COLO829 (cell line): ENCODE data around the gene MYPN.
"Not testable (repeated sequence)": the region's sequence is repeated elsewhere in the genome, so short reads cannot be mapped to it uniquely, and the experiment has no call there.

Experiments used
- DNase-seq: peaks from one replicate; pipeline ENCODE4 v3.0.0; 2012; ENCODE audit warnings: low spot score

MYPN gene, protein sequence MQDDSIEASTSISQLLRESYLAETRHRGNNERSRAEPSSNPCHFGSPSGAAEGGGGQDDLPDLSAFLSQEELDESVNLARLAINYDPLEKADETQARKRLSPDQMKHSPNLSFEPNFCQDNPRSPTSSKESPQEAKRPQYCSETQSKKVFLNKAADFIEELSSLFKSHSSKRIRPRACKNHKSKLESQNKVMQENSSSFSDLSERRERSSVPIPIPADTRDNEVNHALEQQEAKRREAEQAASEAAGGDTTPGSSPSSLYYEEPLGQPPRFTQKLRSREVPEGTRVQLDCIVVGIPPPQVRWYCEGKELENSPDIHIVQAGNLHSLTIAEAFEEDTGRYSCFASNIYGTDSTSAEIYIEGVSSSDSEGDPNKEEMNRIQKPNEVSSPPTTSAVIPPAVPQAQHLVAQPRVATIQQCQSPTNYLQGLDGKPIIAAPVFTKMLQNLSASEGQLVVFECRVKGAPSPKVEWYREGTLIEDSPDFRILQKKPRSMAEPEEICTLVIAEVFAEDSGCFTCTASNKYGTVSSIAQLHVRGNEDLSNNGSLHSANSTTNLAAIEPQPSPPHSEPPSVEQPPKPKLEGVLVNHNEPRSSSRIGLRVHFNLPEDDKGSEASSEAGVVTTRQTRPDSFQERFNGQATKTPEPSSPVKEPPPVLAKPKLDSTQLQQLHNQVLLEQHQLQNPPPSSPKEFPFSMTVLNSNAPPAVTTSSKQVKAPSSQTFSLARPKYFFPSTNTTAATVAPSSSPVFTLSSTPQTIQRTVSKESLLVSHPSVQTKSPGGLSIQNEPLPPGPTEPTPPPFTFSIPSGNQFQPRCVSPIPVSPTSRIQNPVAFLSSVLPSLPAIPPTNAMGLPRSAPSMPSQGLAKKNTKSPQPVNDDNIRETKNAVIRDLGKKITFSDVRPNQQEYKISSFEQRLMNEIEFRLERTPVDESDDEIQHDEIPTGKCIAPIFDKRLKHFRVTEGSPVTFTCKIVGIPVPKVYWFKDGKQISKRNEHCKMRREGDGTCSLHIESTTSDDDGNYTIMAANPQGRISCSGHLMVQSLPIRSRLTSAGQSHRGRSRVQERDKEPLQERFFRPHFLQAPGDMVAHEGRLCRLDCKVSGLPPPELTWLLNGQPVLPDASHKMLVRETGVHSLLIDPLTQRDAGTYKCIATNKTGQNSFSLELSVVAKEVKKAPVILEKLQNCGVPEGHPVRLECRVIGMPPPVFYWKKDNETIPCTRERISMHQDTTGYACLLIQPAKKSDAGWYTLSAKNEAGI (N-terminal part only)

DNA sequence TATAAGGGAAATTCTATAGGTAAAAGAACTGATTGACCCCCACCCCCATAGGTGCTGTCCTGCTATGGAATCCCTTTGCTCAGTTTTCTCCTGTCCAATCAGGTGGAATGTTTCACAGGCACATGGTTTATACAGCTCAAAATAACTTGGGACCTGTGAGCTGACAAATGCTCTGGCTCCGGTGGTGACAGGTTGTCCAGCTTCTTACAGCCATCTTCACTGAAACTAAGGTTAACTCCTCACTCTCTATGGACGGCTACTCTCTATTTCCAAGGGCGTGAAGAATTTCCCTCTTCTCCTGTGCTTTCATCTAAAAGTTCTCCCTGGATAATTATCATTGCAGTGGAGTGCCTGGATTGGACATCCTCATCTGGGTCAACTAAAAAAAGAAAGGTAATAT is at the start of gene MYPN:
MYPN (plus strand) TSS at position 158 of the 400 bp plus-strand sequence. CDS start 11,951 bp downstream, outside the sequence.
- no peak for DNase-seq

DNA sequence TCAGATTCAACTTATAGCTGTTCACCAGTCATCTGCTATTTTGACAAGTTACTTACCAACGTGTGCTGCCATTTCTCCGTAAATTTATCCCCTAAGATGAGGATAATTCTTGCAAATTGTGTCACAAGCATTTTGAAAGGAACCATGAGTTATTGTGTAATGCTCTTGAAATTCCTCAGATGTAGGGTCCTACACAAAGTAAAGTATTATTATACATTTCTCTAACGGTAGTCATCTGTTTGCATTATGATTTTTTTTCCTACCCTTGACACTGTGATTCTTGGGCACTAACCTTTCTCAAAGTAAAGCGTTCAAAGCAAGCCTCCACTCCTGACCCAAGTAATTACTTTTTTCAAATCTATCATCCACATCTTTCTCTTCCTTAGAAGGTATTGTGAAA is 42.3 kb upstream of the MYPN start:
- no peak for DNase-seq

DNA sequence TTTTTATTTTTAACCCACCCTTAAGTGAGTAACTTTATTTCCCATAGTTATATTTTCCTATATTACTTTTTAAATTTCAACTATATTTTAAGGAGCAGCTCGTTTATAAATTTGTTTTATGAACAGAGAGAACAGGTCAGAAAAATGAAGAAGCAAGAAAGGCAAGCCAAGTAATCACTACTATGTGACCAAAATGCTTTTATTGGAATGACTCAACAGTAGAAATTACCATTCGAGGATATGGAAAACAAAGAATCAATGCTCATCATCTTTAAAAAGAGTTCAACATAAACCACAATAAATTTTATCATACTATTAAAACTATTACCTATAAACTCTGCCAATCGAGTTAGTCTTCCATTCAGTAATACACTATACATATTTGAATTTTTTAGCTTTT is 41.8 kb upstream of the MYPN start:
- DNase-seq, result no peak

DNA sequence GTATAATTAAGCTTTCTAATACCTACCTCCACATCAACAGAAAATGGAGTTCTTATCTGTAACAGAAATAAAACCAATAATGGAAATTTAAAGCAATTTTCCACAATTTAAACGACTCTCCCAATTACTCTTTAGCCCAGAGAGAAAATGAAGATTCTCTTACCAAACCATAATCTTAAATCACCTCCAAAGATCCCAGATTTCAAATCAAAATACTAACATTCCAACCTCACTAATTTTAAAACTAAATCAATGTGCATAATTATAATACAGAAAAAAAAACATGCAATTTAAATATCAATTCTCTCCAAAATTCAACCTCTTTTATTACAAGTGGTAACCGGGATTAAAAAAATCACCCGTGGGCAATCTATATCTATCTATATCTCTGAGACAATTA is 35.7 kb upstream of the MYPN start:
- no peak for DNase-seq

DNA sequence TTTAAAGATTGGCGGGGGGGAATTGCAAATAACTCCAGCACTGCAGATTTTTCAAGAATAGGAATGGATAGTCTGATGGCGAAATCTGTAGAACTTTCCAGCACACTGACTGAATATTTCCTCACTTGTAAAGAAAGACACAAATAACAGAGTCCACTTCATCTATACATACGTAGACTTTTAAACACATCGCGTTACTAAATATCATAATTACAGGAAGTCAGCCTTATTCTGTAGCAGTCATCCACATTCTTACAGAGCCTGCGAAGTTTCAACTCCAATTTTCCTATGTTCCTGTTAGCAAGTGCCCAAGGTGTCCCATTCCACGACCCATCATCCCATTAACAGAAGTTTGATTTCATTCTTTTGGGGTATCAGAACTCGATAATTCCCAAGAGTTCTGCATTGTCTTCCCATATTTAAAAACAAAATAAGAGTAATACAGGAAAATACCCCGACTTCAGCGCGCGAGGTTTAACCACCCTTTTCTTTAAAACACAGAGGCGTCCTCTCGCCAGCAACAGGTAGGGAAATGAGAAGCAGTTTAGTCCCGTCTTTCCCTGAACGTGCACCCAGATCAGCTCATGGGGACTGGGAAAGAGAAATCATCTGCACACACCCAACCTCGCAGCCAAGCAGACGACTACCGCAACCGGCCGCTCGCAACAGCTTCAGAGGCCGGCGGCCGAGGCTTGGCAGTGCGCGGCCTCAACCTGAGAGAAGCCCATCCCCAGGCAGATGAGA is 35.1 kb upstream of the MYPN start:
- no peak for DNase-seq

DNA sequence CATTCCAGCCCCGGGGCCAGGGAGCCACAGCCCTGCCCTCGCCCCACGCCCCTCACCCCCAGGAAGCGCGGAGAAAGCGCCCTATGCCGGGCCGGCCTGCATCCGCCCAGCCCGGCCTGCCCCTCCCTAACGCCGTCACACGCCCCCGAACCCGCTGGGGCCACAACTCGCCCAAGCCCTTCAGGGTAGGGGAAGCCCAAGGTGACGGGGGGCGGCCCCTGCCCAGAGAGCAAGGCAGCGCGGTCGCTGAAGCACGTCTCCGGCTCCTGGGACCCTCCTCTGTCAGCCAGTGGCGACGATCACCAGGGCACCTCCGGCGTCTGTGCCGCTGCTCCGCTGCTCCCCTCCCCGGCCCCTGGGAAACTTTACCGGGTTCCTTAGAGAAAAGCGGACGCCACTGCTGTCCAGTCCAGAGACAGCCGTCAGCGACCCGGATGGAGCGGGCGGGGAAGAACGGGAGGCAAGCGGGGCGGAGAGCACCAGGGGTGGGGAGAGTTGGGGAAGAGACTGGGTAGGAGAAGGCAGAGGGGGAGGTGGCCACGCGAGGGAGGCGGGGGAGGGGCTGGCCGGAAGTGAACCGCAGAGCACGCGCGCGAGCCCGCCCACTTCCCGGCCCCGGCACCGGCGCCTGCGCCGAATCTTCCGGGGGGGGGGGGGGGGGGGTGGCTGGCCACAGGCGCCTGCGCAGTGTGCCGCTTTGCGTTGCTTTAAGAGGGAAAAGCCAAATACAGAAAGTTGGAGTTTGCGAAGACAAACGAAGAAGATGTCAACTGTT is 34.3 kb upstream of the MYPN start, which contains the start of gene HERC4:
HERC4 (minus strand) TSS at position 509 of the 775 bp plus-strand sequence. CDS start 2,175 bp downstream, outside the sequence.
- peak; percentile 73 for DNase-seq

DNA sequence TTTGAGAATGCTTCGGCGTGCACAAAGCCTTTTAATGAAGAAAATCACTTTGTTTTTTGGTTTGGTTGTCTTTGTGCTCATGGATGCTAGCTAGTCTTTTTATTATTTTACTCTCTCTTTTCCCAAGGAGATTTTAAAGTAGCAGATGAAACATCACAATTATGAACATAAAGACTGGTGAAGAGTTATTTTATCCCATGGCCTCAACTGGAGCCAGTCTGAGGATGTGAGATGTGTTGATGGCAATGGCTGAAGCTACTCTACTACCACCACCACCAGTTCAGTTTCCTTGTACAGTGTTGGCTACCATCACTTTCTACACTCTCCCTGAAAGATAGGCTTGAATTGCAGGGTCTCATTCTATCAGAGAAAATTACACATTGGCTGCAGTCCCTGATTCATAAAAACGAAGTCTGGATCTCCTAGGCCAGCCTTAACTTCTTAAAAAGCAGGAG is 33.7 kb upstream of the MYPN start:
- no peak for DNase-seq

DNA sequence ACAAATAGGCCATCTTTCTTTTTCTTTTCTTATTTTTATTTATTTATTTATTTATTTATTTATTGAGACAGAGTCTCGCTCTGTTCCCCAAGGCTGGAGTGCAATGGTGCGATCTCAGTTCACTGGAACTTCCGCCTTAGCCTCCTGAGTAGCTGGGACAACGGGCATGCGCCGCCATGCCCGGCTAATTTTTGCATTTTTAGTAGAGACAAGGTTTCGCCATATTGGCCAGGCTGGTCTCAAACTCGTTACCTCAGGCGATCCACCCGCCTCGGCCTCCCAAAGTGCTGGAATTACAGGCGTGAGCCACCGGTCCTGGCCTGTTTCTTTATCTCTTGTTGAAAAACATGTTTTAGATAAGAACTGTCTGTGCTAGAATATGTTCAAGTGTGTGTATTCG is 33.2 kb upstream of the MYPN start:
- not testable (repeated sequence) for DNase-seq

DNA sequence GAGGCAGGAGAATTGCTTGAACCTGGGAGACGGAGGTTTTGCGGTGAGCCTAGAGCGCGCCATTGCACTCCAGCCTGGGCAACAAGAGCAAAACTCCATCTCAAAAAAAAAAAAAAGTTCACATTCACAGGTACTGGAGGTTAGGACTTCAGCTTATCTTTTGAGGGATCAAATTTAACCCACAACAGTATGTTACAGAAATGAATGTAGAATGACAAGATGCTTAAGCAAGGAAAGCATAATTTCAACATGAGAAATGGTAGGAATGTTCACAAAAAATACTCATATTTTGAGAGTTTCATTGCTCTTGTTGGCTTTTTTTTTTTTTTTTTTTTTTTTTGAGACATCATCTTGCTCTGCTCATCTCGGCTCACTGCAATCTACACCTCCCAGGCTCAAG is 32.3 kb upstream of the MYPN start:
- no peak for DNase-seq

DNA sequence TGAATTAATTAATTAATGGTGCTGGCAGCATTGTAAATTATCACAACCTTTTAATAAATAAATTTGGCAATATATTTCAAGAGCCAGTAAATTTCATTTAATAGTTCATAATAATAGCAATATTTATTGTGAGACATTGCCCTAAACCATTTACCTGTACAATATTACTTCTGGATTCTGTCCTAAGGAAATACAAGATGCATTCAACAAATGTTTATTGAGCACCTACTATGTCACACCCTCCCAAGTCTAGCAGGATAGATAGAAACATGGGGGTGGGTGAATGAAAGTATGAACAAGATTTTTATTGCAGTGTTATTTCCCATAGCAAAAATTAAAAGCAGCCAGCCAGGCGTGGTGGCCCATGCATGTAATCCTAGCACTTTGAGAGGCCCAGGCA is 29.9 kb upstream of the MYPN start:
- no peak for DNase-seq

DNA sequence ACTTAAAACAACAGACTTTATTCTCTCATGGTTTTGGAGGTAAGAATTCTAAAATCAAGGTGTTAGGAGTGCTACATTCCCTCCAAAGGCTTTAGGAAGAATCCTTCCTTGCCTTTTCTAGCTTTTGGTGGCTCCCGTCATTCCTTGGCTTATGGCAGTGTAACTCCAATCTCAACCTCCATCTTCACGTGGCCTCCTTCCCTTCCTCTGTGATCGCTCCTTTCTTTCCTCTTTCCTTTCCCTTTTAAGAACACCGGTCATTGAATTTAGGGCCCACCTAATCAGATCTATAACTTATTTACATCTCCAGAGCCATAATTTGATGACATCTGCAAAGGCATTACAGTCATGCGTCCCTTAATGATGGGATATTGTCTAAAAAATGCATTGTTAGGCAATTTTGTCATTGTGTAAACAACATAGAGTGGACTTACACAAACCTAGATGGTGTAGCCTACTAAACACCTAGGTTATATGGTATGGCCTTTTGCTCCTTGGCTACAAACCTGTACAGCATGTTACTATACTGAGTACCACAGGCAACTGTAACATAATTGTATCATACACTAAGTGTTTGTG is 28.3 kb upstream of the MYPN start:
- DNase-seq, result no peak

DNA sequence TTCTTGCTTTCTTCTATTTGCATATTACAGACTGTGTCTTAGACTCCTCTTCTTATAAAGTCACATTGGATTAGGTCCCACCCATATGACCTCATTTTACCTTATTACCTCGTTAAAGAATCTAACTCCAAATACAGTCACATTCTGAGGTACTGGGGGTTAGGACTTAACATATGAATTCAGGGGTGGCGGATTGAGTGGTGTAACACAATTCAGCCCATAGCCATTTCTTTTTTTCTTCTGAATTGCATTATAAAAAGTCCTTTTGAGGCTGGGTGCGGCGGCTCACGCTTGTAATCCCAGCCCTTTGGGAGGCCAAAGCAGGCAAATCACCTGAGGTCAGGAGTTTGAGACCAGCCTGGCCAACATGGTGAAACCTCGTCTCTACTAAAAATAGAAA is 27.4 kb upstream of the MYPN start:
- DNase-seq, result no peak

DNA sequence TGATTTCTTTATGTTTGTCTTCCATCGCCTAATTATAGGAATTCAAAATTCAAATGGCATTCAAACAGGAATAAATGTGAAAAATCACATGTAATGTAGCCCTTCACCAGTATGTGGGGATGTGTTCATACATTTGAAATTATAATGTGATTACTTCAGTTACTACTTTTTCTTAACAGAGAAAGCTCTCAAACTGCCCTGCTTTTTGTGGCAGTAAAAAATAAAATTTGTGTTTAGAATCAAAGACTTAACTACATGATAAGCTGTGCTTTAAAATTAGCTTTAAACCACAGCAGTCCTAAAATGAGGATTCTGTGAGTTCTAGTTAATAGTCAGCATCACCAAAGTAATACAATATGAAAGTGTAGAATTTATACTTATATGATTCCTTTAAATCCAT is 26.4 kb upstream of the MYPN start:
- DNase-seq, result peak; percentile 17

DNA sequence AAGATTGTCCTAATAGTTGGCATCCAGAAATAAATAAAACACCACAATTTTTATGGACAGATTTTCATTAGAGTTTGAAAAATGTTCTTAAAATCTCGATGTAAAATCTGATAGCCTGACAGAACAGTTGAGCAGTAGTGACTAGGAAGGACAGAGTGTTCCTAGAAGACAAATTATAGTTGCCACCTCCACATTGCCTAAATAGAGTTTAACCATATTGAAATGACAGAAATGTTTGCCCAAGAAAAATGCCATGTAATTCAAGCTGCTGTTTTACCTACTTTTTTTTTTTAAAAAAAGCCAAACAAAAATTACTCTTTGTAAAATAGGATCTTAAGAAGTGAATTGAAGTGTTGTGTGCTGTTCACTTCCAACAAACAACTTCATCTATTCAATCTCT is 25.3 kb upstream of the MYPN start:
- DNase-seq, result no peak

DNA sequence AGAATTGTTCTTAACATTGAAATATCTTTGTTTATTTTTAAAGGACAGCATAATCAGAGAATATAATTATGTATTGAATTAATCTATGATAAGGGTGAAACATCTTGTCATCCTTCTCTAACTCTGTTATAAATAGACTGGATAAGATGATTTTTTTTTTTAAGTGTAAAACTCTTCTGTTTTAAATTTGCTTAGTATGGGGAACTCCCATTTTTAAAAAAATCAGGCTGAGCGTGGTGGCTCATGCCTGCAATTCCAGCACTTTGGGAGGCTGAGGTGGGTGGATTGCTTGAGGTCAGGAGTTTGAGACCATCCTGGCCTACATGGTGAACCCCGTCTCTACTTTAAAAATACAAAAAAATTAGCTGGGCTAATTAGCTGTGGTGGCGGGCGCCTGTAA is 24.8 kb upstream of the MYPN start:
- DNase-seq, result no peak

DNA sequence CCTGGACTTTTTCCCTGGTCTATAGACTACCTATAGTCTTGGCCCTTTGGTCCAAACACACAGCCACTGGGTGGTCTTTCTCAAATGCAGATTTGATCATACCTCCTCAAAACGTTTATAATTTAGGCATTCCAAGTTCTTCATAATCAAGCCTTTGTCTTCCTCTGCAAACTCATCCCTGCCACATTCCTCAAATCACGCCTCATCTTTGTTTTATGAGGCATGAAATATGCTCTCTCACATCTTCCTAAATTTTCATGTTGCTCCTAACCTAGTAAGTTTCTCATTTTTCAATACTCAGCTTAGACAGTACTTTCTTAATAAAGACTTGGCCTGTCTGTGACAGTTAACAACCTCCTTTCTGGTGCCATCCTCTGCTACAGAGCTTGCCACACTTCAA is 23.3 kb upstream of the MYPN start:
- DNase-seq, result peak; percentile 8

DNA sequence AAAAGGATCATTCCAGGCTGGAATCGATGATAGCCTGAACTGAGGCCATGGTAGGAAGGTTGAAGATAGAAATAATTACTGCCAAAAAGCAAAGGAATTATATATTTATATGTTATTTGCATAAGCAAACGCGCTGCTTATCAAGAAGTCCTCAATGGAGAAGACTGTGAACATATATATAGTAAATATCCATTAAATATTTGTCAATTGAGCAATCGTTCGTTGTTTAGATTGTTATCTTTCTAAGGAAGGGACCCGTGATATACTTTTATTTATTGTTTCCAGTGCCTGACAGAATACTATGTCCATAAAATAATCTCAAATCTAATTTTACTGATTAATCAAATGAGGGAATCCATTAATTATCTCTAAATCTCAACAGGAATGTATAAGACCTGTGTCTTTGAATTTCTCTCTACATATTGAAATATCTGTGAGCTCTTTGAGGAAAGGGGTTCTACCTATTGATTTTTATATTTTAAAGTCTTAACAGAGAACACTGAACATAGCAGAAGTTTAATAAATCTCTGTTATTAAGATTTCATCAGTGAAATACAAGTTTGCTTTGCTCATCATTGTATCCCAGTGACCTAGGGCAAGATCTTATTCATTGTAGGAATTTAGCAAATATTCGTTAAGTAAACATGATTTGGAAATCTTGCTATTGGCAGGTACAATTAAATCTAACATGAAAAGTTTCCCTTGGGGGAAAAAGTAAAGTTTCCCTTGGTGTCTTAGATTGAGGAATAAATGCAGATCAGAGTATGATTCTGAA is 22.2 kb upstream of the MYPN start:
- DNase-seq, result no peak

DNA sequence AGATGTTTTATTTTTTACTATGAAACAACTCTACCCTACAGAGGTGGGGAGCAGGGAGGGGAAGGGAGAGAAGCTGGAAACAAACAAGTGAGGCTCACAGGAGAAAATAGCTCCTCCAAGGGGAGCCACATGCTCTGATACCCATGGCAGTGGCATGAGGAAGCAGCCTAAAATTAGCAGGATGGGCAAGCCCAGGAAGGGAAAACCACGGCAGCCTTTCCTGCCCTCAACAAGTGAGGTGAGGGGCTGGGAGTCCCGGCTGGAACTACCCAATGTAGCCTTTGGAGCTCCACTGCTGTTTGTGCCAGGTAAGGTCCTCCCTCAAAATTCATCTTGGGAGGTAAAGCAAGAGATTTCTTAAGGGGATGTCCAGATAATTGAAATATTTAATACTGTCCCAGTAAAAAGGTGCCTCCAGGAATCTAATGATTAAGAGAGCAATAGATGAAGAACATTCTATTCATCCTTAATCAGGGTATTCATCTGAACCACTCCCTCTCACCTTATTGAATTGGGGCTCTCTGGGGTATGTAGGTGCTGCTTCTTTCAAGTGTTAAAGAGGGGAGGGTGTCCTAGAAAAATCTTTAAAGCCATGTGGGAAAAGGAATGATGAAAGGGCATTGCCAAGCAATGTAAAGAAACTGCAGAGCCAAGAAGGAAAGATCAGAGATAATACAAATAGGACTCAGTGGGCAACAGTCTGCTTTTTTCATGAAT is 21.4 kb upstream of the MYPN start:
- no peak for DNase-seq

DNA sequence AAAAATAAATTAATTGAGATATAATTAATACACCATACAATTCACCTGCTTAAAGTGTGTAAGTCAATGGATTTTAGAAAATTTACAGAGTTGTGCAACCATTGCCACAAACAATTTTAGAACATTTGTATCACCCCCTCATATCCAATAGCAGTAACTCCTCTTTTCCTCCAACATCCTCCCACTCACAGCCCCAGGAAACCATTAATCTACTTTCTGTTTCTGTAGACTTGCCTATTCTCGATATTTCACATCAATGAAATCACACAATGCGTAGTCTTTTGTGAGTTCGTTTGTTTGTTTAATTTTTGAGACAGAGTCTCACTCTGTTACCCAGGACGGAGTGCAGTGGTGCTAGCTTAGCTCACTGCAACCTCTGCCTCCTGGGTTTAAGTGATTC is 20.5 kb upstream of the MYPN start:
- no peak for DNase-seq
